GM18507 (cell line): ENCODE measurements around the gene MCC.
"Not testable (repeated sequence)": the region's sequence is repeated elsewhere in the genome, so short reads cannot be mapped to it uniquely, and the experiment has no call there.

ENCODE experiments used
- DNase-seq: peaks from one replicate; pipeline ENCODE4 v3.0.0; 2011; ENCODE audit warnings: low read depth; ENCODE audit not compliant: insufficient read length; ENCODE audit errors: extremely low spot score
- FAIRE-seq: peaks from 2 replicates; lab custom pipeline; 2011; peaks lifted over from hg19 to GRCh38; lab: Jason Lieb, UNC

Gene MCC

GRCh38 chr5:113433862-113434612 lies 54.2 kb downstream of the MCC start:
- FAIRE-seq (no peak), DNase-seq (no peak)

GRCh38 chr5:113433071-113433470 lies 55.2 kb downstream of the MCC start:
- no peak for FAIRE-seq
- no peak for DNase-seq

GRCh38 chr5:113427871-113428574 lies 60.2 kb downstream of the MCC start:
- no peak for FAIRE-seq
- no peak for DNase-seq

- no peak for DNase-seq
- no peak for FAIRE-seq
Observed at GRCh38 chr5:113425909-113426308, 62.3 kb downstream of the MCC start.

GRCh38 chr5:113421693-113422092 lies 66.6 kb downstream of the MCC start:
- no peak for FAIRE-seq

GRCh38 chr5:113405530-113405929 lies 82.7 kb downstream of the MCC start:
- DNase-seq (no peak), FAIRE-seq (no peak)

More at GRCh38 chr5:113421693-113422092, 66.6 kb downstream of the MCC start:
- DNase-seq, result no peak

GRCh38 chr5:113404269-113404668 lies 84.0 kb downstream of the MCC start:
- no peak for FAIRE-seq
- no peak for DNase-seq

GRCh38 chr5:113397986-113398385 lies 90.3 kb downstream of the MCC start:
- not testable (repeated sequence) for DNase-seq, FAIRE-seq

GRCh38 chr5:113397046-113397445 lies 91.2 kb downstream of the MCC start:
- DNase-seq (no peak), FAIRE-seq (no peak)

- FAIRE-seq (no peak), DNase-seq (no peak)
Observed at GRCh38 chr5:113394658-113395057, 93.6 kb downstream of the MCC start.

GRCh38 chr5:113390224-113390623 lies 98.0 kb downstream of the MCC start:
- FAIRE-seq, result no peak
- DNase-seq, result no peak

- no peak for DNase-seq
- no peak for FAIRE-seq
Observed at GRCh38 chr5:113389116-113389515, 99.1 kb downstream of the MCC start.

GRCh38 chr5:113387844-113388243 lies 100.4 kb downstream of the MCC start:
- DNase-seq (no peak), FAIRE-seq (no peak)

- no peak for FAIRE-seq
Observed at GRCh38 chr5:113384782-113385285, 103.4 kb downstream of the MCC start.

GRCh38 chr5:113382731-113383130 lies 105.5 kb downstream of the MCC start:
- DNase-seq, result no peak
- FAIRE-seq, result no peak

More at GRCh38 chr5:113384782-113385285, 103.4 kb downstream of the MCC start:
- no peak for DNase-seq

- FAIRE-seq, result no peak
- DNase-seq, result no peak
Observed at GRCh38 chr5:113381791-113382190, 106.5 kb downstream of the MCC start.

GRCh38 chr5:113380807-113381326 lies 107.4 kb downstream of the MCC start:
- FAIRE-seq (no peak), DNase-seq (no peak)

- no peak for FAIRE-seq
Observed at GRCh38 chr5:113379936-113380806, 108.1 kb downstream of the MCC start.

GRCh38 chr5:113378959-113379541 lies 109.2 kb downstream of the MCC start:
- FAIRE-seq, result peak; percentile 90
- DNase-seq, result peak; percentile 26

More at GRCh38 chr5:113379936-113380806, 108.1 kb downstream of the MCC start:
- no peak for DNase-seq
